ENCODE measurements around the gene C2orf76.

Gene C2orf76

DNA sequence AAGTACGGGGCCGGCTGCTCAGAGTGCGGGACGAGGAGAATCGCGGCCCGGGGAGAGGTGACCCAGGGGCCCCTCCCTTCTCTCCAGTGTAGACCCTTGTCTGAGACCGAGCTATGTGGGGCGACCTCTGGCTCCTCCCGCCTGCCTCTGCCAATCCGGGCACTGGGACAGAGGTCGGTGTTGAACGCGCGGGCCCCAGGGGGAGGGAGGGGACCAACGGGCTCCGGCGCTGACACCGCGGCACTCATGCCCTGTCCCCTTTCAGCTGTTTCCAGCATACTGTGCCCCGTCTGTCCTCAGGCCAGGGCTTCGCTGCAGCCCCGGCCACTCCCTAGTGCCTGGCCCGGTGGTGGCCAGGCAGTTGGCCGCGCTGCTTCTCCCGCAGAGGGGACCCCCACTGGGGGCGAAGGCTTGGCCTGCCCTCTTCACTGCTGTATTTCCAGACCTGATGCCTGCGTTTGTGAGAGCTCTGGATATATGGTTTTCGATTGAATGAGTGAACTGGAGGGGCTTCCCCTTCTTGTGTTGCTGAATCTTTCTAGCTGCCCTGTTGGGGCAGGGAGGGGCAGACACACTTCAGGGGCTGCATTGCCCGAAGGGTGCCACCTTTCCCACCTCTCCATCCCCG lies 952 bp upstream of the C2orf76 start:
- peak overlapping the region; percentile 97 for H3K4me3 ChIP-seq (ENCODE audit: low read length)
- peak; percentile 8 for DNase-seq (ENCODE audit: low read depth)
- TF ChIP-seq, protein P1, sequence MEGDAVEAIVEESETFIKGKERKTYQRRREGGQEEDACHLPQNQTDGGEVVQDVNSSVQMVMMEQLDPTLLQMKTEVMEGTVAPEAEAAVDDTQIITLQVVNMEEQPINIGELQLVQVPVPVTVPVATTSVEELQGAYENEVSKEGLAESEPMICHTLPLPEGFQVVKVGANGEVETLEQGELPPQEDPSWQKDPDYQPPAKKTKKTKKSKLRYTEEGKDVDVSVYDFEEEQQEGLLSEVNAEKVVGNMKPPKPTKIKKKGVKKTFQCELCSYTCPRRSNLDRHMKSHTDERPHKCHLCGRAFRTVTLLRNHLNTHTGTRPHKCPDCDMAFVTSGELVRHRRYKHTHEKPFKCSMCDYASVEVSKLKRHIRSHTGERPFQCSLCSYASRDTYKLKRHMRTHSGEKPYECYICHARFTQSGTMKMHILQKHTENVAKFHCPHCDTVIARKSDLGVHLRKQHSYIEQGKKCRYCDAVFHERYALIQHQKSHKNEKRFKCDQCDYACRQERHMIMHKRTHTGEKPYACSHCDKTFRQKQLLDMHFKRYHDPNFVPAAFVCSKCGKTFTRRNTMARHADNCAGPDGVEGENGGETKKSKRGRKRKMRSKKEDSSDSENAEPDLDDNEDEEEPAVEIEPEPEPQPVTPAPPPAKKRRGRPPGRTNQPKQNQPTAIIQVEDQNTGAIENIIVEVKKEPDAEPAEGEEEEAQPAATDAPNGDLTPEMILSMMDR (conservative IDR thresholded peaks at IDR 0.05; ENCODE audit: low read length): no peak

GRCh38 chr2:119366161-119366648 lies 429 bp downstream of the C2orf76 start:
- TF ChIP-seq, protein P1 (conservative IDR thresholded peaks at IDR 0.05; ENCODE audit: low read length): no peak
- DNase-seq (ENCODE audit: low read depth): peak; percentile 52
- H3K4me3 ChIP-seq (ENCODE audit: low read length): peak overlapping the region; percentile 97

DNA sequence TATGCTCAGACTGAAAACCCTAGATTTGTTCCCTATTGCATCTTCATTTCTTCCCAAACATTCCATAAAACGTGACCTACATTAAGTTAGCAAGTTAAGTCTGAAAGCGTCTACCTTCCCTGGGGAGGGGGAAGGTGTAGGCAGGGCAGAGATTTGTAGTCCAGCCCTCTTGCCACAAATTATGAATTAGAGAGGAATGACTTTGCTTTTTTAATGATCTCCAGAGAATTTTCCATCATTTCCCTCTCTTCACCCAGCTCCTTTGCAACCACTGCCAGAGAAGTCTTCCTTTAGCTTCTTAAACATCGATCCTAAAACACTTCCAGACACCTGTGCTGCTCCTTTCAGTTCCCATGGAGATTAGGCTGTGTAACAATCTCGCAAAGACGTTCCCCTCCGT lies 1.2 kb downstream of the C2orf76 start:
- peak overlapping the region; percentile 97 for H3K4me3 ChIP-seq (ENCODE audit: low read length)
- no peak for DNase-seq (ENCODE audit: low read depth)
- TF ChIP-seq, protein P1 (conservative IDR thresholded peaks at IDR 0.05; ENCODE audit: low read length): no peak

DNA sequence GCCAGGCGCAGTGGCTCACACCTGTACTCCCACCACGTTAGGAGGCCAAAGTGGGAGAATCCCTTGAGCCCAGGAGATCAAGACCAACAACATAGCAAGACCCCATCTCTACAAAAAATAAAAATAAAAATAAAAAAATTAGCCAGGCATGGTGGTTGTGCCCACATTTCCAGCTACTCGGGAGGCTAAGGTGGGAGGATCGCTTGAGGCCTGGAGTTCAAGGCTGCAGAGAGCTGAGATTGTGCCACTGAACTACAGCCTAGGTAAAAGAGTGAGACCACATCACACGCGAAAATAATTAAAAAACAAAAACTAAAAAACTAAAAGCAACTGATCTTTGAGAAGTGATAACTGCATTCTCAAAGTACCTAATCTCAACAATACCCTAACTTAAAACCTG lies 1.8 kb downstream of the C2orf76 start:
- DNase-seq (ENCODE audit: low read depth): no peak
- H3K4me3 ChIP-seq (ENCODE audit: low read length): no peak overlapping the region
- TF ChIP-seq, protein P1 (conservative IDR thresholded peaks at IDR 0.05; ENCODE audit: low read length): no peak

- no peak overlapping the region for H3K4me3 ChIP-seq (ENCODE audit: low read length)
- no peak for DNase-seq (ENCODE audit: low read depth)
- TF ChIP-seq, protein P1 (conservative IDR thresholded peaks at IDR 0.05; ENCODE audit: low read length): no peak
Measured at GRCh38 chr2:119360423-119360966, 6.1 kb downstream of the C2orf76 start.

DNA sequence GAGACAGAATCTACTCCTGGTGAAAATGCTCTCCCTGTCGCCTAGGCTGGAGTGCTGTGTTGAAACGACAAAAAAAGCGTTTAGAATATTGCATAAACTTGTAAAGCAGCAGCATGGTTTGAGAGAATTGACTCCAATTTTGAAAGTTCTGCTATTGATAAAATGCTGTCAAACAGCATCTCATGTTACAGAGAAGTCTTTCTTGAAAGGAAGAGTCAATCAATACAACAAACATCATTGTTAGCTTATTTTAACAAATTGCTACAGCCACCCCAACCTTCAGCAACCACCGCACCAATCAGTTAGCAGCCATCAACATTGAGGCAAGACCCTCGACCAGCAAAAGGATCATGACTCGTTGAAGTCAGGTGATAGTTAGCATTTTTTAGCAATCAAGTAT lies 6.9 kb downstream of the C2orf76 start:
- H3K4me3 ChIP-seq (ENCODE audit: low read length): no peak overlapping the region
- TF ChIP-seq, protein P1 (conservative IDR thresholded peaks at IDR 0.05; ENCODE audit: low read length): no peak
- no peak for DNase-seq (ENCODE audit: low read depth)

GRCh38 chr2:119354860-119355259 lies 11.8 kb downstream of the C2orf76 start:
- TF ChIP-seq, protein P1 (conservative IDR thresholded peaks at IDR 0.05; ENCODE audit: low read length): no peak
- H3K4me3 ChIP-seq (ENCODE audit: low read length): no peak overlapping the region
- DNase-seq (ENCODE audit: low read depth): no peak

Data from AG10803 (cell line).